NCI-H2029 treated with DMSO at 0.1 percent for 48 hours (cell line): ENCODE measurements around the gene MYL11.
"Not testable (repeated sequence)": the region's sequence is repeated elsewhere in the genome, so short reads cannot be mapped to it uniquely, and the experiment has no call there.

ENCODE experiments used
- DNase-seq: peaks from one replicate; lab custom pipeline; 2025; lab: John Stamatoyannopoulos, UW

The MYL11 gene, protein sequence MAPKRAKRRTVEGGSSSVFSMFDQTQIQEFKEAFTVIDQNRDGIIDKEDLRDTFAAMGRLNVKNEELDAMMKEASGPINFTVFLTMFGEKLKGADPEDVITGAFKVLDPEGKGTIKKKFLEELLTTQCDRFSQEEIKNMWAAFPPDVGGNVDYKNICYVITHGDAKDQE

DNA sequence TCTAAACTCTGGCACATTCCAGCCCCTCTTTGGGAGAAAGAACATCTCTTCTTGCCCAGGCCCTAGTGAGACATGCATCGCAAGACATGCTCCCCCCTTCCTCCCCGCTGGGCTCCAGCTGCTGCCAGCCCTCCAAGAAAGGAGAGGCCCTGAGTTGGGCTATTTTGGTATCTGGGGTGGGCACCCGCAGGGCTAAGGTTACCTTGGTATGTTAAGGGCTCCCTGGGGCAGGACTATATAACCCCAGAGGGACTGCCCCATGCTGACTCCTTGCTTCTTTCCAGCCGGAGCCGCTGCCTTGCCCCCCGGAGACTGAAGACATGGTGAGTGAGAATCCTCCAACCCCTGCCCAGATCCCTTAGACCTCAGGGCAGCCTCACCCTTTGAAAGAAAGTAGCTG, at the start of gene MYL11:
Gene MYL11 (plus strand): TSS at position 265 of the 400 bp plus-strand sequence. CDS start 56 bp downstream, at position 321.
- no peak for DNase-seq

DNA sequence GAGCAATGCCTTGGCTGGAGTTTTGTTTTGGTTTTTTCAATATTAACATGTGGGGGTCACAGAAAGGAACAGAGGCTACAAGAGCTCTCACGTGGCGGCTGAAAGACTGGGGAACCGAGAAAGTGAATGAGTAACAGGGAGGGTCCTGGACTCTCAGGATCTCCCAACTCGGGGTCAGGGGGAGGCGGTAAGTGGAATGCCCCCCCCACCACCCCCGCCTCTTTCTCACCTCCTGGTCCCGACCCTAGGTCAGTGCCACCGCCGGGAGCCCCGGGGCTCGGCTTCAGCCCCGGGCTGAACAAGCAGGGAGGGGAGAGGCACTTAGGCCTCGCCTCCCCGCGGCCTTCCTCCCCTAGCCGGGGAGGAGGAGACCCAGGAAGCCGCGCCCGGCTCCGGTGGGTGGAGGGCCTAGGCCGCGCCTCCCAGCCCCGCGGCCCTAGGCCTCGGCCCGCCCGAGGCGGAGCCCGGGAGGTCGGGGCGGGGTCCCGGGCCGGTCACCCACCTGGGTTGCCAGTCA, 40.1 kb upstream of the MYL11 start:
- peak; percentile 8 for DNase-seq

DNA sequence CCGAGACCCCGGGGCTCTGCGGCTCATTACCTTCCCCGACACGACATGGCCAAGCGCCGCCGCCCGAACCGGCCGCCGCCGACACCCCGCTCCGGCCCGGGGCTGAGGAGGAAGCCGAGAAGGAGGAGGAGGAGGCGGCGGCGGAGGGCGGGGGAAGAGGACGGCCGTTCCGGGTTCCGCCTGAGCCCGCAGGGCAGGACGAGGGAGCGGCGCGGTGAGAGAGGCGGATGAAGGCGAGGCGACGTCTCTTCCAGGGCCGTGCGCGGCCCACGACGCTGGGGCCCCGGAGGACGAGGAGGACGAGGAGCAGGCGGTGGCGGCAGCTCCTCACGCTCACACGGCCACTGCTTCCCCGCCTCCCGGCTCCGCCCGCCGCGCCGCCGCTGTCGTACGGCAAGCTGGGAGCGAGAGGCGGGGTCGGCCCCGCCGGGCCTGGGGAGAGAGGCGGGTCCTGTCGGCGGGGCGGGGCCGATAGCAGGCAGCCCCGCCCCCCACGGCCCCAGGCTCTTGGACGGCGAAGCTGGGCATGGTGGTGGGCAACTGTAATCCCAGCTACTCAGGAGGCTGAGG, 39.5 kb upstream of the MYL11 start:
- DNase-seq = peak; percentile 24

DNA sequence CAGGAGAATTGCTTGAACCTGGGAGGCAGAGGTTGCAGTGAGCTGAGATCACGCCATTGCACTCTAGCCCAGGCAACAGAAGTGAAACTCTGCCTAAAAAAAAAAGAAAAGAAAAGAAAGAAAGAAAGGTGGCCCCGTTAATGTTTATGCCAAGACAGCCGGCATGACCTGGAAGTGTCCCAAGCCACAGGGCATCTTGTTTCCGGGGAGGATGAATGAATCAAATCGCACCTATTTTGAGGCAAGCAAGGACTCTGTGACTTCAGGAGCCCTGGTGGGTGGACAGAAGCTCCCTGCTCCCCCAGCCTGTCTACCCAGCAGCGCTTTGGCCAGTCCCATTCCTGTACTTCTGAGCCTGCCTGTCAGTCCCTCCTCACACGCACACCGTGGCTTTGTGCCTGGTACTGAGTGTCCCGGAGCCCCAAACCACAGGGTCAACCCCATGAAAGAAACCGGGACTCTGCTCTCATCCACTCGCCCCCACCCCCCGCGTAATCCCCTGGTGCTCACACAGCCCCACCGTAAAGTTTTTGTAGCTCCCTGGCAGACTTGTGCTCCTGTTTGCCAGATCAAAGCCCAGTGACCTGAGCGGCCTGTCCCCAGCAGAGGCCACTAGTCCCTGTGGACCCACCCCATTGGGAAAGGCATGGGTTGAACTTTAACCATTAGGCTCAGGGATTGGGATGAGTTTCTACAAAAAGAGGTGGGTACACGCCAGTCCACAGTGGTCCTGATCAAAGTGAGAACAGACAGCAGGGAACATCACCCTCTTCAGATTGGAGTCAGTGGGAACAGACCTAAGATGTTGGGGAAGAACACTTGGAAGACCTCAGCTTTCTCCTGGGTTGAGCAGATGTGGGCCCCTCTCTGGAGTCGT, 38.8 kb upstream of the MYL11 start:
- DNase-seq = peak; percentile 10

DNA sequence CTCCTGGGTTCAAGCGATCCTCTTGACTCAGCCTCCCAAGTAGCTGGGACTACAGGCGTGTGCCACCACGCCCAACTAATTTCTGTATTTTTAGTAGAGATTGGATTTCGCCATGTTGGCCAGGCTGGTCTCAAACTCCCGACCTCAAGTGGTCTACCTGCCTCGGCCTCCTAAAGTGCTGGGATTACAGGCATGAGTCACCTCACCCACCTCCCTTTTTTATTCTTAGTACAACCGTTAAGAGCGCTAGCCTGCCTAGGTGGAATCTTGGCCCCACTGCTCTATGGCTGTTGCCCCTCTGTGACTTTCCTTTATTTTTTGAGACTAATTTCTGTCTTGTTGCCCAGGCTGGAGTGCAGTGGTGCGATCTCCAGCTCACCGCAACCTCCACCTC, 36.6 kb upstream of the MYL11 start:
- not testable (repeated sequence) for DNase-seq

DNA sequence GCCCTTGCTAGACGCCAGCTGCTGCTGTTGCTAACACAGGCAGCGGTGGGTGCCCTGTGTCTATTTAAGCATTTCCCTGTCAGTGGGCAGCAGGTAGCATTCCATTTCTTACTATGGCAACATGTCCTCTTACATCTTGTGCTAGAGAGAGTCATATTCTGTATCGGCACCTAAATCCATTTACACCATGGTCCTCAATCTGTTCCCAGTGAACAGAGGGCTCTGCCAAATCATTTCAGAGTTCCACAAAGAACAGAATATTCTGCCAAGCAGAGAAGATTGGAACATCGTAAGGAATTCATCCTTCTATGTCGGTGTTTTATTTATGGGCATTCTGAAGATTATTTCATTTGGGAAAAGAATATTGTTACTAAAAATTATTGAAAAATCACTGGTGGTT, 35.9 kb upstream of the MYL11 start:
- DNase-seq = not testable (repeated sequence)

DNA sequence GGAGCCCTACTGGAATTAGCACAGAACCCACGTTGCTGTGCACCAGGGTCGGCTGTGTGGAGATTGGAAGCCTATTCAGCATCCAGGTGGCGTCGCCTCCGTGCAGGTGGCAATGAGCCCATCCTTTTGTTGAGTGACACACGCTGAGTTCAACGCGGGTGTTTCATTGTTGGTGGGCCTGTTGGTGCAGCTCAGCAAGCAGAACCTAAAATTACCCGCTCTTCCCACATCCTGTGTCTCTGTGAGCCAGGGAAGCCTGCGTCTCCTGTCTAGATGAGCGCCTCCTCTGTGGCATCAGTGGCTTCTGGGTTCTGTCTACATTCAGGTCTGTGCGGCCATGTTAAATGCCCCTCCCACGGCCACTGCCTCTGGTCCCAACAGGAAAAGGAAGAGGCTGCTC, 34.0 kb upstream of the MYL11 start:
- peak; percentile 26 for DNase-seq

DNA sequence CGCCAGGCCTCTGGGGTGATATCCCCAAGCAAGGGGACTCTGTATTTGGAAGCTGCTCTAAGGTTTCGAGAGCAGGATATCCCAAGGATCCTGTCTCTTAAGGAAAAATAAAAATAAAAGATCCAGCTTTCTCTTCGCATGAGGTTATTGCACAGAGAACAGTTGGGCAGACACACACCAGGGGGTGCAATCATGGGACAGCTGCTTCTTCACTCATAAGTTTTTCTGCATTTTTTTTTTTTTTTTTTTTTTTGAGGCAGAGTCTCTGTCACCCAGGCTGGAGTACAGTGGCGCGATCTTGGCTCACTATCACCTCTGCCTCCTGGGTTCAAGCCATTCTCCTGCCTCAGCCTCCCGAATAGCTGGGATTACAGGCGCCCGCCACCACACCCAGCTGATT, 32.6 kb upstream of the MYL11 start:
- not testable (repeated sequence) for DNase-seq

DNA sequence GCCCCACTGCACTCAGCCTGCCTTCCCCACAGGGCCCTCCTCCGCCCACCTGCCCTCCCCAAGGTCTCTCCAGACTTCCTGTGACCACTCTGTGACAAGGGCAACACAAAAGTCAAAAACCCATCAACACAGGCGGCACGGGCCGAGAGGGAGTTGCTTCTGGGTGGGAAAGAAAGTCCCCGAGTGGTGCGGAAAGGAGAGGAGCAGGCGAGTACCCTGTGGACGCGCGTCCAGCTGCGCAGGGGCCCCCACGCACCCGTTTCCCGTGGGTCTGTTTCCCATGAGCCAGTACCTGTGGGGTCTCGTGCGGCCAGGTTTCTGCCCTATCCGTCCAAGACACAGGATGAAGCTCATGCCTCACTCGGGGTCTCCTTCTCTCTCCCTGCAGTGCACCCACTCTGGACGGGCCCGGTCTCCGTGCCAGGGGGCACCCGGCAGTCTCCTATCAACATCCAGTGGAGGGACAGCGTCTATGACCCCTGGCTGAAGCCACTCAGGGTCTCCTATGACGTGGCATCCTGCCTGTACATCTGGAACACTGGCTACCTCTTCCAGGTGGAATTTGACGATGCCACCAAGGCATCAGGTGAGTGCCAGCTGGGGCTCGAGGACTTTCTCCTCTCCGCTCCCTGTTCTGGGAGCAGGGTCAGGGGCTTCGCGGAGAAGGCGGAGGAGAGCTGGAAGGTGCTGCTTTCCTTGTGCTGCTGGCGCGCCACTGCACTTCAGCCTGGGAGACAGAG, 31.7 kb upstream of the MYL11 start:
- no peak for DNase-seq

DNA sequence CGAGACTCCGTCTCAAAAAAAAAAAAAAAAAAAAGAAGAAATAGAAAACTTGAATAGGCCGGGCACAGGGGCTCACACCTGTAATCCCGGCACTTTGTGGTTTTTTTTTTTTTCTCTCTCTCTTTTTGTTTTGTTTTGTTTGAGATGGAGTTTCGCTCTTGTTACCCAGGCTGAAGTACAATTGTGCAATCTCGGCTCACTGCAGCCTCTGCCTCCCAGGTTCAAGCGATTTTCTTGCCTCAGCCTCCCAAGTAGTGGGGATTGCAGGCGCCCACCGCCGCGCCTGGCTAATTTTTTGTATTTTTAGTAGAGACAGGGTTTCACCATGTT, 31.1 kb upstream of the MYL11 start:
- DNase-seq = not testable (repeated sequence)

DNA sequence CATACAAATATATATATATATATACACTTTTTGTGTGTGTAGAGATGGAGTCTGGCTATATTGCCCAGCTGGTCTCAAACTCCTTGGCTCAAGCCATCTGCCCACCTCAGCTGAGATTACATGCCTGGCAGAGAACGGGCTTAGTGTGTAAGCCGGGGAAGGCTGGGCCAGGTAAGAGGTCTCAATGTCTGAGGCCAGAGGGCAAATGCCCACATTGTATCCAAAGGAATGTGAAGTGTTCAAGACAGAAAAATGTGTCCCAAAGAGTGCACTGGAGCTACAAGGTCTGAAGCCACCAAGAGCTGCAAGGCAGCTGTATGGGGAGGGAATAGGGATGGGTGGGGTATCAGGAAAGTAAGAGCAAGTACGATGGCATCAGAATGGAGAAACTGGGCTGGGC, 28.3 kb upstream of the MYL11 start:
- DNase-seq = no peak

DNA sequence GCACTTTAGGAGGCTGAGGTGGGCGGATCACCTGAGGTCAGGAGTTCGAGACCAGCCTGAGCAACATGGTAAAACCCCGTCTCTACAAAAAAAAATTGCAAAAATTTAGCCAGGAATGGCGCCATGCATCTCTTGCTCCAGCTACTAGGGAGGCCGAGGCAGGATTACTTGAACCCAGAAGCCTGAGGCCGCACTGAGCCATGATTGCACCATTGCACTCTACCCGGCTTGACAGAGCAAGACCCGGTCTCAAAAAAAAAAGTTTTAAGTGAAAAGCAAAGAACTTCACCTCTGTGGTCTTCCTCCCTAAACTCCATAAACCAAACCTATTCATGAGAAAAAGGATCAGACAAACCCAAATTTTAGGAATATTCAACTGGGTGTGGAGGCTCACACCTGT, 26.5 kb upstream of the MYL11 start:
- DNase-seq = no peak

DNA sequence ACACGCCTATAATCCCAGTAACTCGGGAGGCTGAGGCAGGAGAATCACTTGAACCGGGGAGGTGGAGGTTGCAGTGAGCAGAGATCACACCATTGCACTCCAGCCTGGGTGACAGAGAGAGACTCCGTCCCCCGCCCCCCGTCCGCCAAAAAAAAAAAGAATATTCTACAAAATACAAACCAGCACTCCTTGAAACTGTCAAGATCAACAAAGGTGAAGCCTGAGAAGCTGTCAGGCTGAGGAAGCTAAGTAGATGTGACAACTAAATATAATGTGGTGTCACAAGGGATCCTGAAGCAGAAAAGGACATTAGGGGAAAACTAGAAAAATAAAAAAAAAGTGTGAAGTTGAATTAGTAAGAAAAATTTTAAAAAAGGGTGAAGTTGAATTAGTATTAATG, 25.7 kb upstream of the MYL11 start:
- no peak for DNase-seq

DNA sequence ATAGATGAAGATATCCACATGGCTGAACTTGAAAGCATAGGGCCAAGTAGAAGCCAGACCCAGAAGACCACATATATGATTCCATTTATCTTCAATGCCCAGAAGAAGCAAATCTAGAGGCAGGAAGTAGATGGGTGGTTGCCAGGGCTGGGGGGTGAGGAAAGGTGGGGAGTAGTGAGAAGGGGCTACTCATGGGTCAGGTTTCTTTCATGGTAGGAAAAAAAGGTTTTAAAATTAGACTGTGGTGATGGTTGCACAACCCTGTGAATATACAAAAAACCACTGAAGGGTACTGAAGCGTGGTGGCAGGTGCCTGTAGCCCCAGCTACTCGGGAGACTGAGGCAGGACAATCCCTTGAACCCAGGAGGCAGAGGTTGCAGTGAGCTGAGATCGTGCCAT, 24.9 kb upstream of the MYL11 start:
- no peak for DNase-seq

DNA sequence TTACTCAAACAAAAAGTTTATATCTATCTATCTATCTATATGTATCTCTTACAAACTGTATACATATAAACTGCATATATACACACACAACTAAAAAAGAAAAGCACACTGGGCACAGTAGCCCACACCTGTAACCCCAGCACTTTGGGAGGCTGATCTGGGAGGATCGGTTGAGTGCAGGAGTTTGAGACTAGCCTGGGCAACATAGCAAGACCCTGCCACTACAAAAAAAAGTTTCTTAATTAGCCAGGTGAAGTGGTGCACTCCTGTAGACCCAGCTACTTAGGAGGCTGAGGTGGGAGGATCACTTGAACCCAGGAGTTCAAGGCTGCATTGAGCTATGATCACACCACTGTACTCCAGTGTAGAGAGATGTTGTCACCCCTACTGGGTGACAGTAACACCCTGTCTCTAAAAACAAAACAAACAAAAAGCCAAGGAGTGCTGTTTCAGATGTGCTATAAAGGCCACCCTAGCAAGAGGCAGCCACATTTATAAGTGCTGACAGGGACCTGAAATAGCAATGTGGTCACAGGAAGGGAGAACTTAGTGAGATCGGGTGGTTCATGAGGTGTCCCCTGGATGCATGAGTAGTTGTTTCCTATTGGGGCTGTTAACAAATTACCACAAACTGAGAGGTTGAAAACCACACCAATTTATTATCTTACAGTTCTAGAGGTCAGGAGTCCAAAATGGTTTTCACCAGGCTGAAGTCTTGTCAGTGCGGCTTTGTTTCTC, 24.3 kb upstream of the MYL11 start:
- DNase-seq = no peak

DNA sequence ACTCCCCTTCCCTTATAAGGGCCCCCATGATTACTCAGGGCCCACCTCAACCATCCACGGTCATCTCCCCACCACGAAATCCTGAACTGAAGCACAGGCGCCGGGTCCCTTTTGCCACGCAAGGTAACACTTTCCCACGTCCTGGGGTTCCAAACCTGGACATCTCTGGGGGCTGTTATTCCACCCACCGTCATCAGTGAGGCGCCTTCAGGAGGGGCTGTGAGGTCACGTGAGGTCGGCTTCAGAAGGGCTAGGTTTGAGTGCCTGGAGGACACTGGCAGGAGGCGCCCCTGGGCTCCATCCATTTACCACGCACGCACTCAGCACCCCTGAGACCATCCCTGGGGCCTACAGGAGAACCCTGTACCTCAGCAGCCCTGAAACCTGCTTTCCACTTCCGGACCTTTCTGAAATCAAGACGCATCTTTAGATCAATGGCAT, 23.6 kb upstream of the MYL11 start:
- DNase-seq = no peak

DNA sequence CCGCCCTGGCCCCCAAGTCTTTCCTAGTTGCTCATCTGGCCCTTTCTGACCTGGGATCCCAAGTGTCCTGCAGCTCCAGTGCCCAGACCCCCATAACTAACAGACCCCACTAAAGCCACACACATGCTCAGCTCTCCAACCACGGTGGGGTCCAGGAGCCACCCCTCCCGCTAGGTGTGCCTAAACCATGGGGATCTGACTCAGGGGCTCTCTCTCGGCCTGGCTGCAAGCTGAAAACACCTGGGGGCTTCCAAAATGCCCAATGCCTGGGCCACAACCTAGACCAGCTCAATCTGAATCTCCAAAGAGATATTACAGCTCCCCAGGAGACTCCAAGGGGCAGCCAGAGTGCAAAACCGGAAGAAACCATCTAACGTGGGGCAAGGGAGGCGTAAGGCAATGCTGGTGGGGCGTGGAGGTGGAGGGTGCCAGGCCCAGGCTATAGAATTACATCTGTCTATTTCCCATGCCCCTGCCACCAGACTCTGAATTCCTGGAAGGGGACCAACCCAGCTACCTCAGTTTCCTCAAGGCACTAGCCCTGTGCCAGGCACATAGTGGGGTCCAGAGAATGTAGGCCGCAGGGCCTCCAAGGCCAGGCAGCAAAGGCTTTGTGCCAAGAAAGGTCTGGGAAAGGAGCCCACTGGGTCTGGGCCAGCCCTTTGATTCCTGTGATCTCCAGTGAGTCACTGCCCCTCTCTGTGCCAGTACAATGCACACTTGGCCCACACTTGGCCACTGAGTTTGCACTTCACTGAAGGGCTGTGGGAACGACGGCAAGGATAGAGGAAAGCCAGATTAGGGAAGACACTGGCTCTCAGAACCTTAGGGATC, 22.8 kb upstream of the MYL11 start:
- DNase-seq = peak; percentile 5

DNA sequence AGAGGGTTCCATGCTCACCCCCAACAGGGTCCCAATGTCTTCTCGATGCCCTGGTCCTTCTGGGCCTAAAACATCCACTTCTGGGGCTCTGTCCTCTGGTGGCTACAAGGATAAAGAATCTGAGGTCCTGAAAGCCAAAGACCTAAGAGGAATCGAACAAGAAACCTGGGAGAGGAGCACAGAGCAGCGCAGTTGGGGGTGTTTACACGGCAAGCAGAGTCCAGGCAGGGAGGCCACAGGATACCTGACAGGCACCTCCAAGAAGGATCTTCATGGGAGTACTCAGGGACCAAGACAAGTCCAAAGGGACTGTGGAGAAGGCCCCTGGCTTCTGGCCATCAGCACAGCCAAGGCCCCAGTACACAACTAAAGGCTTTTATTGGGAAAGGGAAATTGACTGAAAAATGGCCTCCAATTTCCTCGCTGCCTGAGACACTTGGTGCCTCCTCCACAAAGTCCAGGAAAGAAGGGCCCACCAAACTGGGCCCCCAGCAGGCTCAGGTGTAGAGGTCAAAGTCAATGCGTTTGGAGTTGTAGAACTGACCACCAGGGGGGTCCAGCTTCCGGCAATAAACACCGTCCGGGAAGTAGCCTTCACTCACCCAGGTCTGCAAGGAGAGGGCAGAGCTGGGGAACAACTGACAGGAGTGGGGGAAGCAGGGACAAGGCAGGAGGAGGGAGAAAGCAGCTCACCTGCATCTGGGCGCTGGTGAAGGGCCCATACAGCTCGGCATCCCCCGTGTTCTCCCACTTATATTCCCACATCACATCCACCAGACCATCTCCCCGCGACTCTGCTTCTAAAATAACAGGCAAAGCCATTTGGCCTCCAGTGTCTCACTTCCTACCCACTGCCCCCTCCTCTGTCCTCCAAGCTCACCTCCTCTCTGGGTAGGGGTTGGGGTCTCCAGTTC, 21.9 kb upstream of the MYL11 start:
- DNase-seq = no peak

DNA sequence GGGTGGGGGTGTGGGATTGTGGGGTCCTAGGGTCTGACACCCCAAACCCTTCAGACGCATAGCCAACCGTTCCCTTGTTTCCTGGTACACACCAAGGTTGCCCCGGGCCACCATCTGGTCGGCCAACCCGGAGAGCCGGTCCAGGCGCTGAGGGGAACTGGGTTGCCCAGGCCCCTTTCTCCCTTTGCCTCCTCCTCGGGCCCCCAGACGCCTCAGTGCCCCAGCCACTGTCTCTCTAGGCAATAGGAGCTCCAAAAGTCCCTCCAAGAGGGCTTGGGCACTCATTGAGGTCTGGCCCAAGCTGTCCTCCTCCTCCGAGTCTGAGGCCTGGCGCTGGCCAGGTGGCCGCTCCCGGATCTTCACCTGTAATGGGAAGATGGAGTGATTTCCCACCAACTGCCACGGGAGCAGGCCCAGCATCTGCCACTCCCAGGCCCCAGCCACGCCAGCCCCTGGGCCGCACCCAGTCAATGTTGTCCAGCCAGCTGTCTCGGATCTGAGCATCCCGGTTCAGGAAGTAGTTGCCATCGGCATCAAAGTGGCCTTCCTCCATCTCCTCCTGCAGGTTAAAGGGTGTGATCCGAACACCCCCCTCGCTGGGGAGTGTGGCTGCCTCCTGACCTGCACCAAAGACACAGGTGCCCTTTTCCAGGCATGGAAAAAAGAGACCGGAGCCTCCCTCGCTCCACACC, 21.0 kb upstream of the MYL11 start:
- DNase-seq = no peak
